Testis (tissue), 3 donors: Measurements from ENCODE around the gene TUBB3. TPM values are rescaled to one million over a fixed set of nuclear protein-coding genes. Genes with fewer than 3 reads are reported as not detected.

Source experiments
- DNase-seq: peaks from one replicate; pipeline ENCODE4 v3.0.0-alpha.2; 2019
- H3K27ac ChIP-seq, 2 donors: fragments of 200-600 bp; sonication (generic); one replicate each; pipeline ENCODE4 v1.5.1; 2019
- H3K27me3 ChIP-seq: fragments of 200-600 bp; sonication (generic); one replicate; pipeline ENCODE4 v1.5.1; 2019
- H3K36me3 ChIP-seq: fragments of 200-600 bp; sonication (generic); one replicate; pipeline ENCODE4 v1.5.1; 2017; ENCODE audit warnings: low read depth; ENCODE audit errors: missing control alignments
- H3K4me1 ChIP-seq: fragments of 200-600 bp; sonication (generic); one replicate; pipeline ENCODE4 v1.5.1; 2019
- H3K4me3 ChIP-seq, 2 donors: fragments of 200-600 bp; sonication (generic); one replicate each; pipeline ENCODE4 v1.5.1; 2017 to 2019
- H3K9me3 ChIP-seq: fragments of 200-600 bp; sonication (generic); one replicate; pipeline ENCODE4 v1.5.1; 2017
- CTCF ChIP-seq, 3 experiments: fragments of 450-650 bp in 2 of 3; fragments of 200-600 bp in 1 of 3; sonication (generic) in 1 of 3; IDR thresholded peaks; one replicate each; pipeline ENCODE4 v1.5.1; 2016 to 2019; ENCODE audit warnings: antibody characterized with exemption in 3 of 3, mild to moderate bottlenecking in 2 of 3, moderate library complexity in 1 of 3
- POLR2A ChIP-seq: fragments of 450-650 bp; IDR thresholded peaks from one replicate; pipeline ENCODE4 v1.6.1; 2017; ENCODE audit warnings: antibody characterized with exemption, mild to moderate bottlenecking, moderate library complexity
- WGBS, 2 donors: methylation state at CpG; one replicate each; pipeline ENCODE4 v1.1.5; 2018; 5-methylcytosine and 5-hydroxymethylcytosine counted together
- intact Hi-C: fragments of 100-400 bp; cut with DNase I; formaldehyde crosslinking; loops from one replicate; pipeline ENCODE4 v1.15.1; 2023; ENCODE audit warnings: low total_unique reads
- polyA plus RNA-seq: library from polyadenylated mRNA; stranded (reverse); fragments of 350-450 nt; fragmentation: Illumina TruSeq; extraction: RNeasy Lipid Tissue Mini Kit (QIAGEN cat#74804); gene quantifications from one replicate; pipeline ENCODE4 v1.2.3, GENCODE V29; 2014; ENCODE audit warnings: low read depth, low replicate concordance; ENCODE audit not compliant: insufficient read depth
- total RNA-seq, 2 donors: library from RNA; depleted of rRNA; stranded (reverse); fragments of >200 nt; gene quantifications; one replicate each; pipeline ENCODE4 v1.2.3, GENCODE V29; 2016

TUBB3 gene
- total and polyA plus RNA-seq, 3 donors from 2014 or later = 38.8 to 61.7 (median 56.5) TPM

- WGBS, 2 donors = 96% methylated on average over 7 of the region's 7 CpGs
- Histone ChIP-seq H3K4me1 (no peaks in the 10 kb centered on the region), H3K4me3 (no peak overlapping the region), H3K9me3 (no peaks in the 10 kb centered on the region), H3K27ac (no peak overlapping the region), H3K36me3 (no peaks in the 10 kb centered on the region), H3K27me3 (no peaks in the 10 kb centered on the region)
- intact Hi-C loops = no loop called here
- DNase-seq = no peak
- TF ChIP-seq CTCF (IDR thresholded peaks at IDR 0.05) = no peak
- no peak for TF ChIP-seq POLR2A
Observed at GRCh38 chr16:89984216-89984615, 61.1 kb downstream of the TUBB3 start.

GRCh38 chr16:89985219-89985618, 62.1 kb downstream of the TUBB3 start:
- WGBS, 2 donors = 97% methylated on average over 10 of the region's 10 CpGs
- intact Hi-C loops = no loop called here
- TF ChIP-seq CTCF (IDR thresholded peaks at IDR 0.05) = no peak
- TF ChIP-seq POLR2A = no peak
- no peaks in the 10 kb centered on the region for H3K36me3 ChIP-seq
- H3K27me3 ChIP-seq = no peaks in the 10 kb centered on the region
- no peak overlapping the region for H3K27ac ChIP-seq
- H3K9me3 ChIP-seq = no peaks in the 10 kb centered on the region
- no peaks in the 10 kb centered on the region for H3K4me1 ChIP-seq
- DNase-seq = no peak
- H3K4me3 ChIP-seq = no peak overlapping the region

Other genes starting within 250 kb of the TUBB3 start
- 10 to 100 TPM; 77.1 to 88.3 TPM for gene CDK10, start 236.7 kb upstream of the TUBB3 start, total RNA-seq
- 68.0 TPM for gene CDK10, start 236.7 kb upstream of the TUBB3 start, polyA plus RNA-seq
- 10 to 100 TPM; 13.9 to 14.4 TPM for gene SPATA2L, start 221.6 kb upstream of the TUBB3 start, total RNA-seq
- gene SPATA2L, start 221.6 kb upstream of the TUBB3 start, polyA plus RNA-seq = 4.9 TPM
- 10 to 100 TPM; 22.4 to 25.0 TPM for gene VPS9D1, start 202.4 kb upstream of the TUBB3 start, total RNA-seq
- gene VPS9D1, start 202.4 kb upstream of the TUBB3 start, polyA plus RNA-seq = 26.9 TPM
- 10 to 100 TPM; 37.8 to 48.4 TPM for gene ZNF276, start 201.8 kb upstream of the TUBB3 start, total RNA-seq
- gene ZNF276, start 201.8 kb upstream of the TUBB3 start, polyA plus RNA-seq = 31.0 TPM
- 100 to 1,000 TPM in 1 of 2 donors, 10 to 100 TPM in 1; 73.2 to 112 TPM for gene FANCA, start 106.7 kb upstream of the TUBB3 start, total RNA-seq
- 48.1 TPM for gene FANCA, start 106.7 kb upstream of the TUBB3 start, polyA plus RNA-seq
- 10 to 100 TPM; 20.9 to 31.3 TPM for gene SPIRE2, start 94.9 kb upstream of the TUBB3 start, total RNA-seq
- gene SPIRE2, start 94.9 kb upstream of the TUBB3 start, polyA plus RNA-seq = 11.5 TPM
- gene TCF25, start 49.8 kb upstream of the TUBB3 start, total RNA-seq = 100 to 1,000 TPM; 334 to 345 TPM
- gene TCF25, start 49.8 kb upstream of the TUBB3 start, polyA plus RNA-seq = 225 TPM
- 10 to 100 TPM; 40.0 to 53.7 TPM for gene MC1R, start 4.5 kb upstream of the TUBB3 start, total RNA-seq
- 30.1 TPM for gene MC1R, start 4.5 kb upstream of the TUBB3 start, polyA plus RNA-seq
- 10 to 100 TPM; 38.1 to 46.4 TPM for gene DEF8, start 25.4 kb downstream of the TUBB3 start, total RNA-seq
- gene DEF8, start 25.4 kb downstream of the TUBB3 start, polyA plus RNA-seq = 26.8 TPM
- gene DBNDD1, start 96.1 kb downstream of the TUBB3 start, total RNA-seq = 1 to 10 TPM; 4.7 to 5.1 TPM
- 2.3 TPM for gene DBNDD1, start 96.1 kb downstream of the TUBB3 start, polyA plus RNA-seq
- gene PRDM7, start 154.0 kb downstream of the TUBB3 start, total RNA-seq = 10 to 100 TPM in 1 of 2 donors, 1 to 10 TPM in 1; 1.8 to 10.2 TPM
- 4.2 TPM for gene PRDM7, start 154.0 kb downstream of the TUBB3 start, polyA plus RNA-seq